Nephron (organoid): ENCODE data around the gene COLQ.

Source experiments
- H3K27ac Mint-ChIP-seq, 3 experiments: 2 replicates each; pipeline ENCODE4 v1.8.0; 2020; ENCODE audit warnings: mixed read lengths in 3 of 3, mild to moderate bottlenecking in 2 of 3, moderate library complexity in 1 of 3
- H3K27me3 Mint-ChIP-seq: 2 replicates; pipeline ENCODE4 v1.8.0; 2021; ENCODE audit warnings: low read depth, mild to moderate bottlenecking, moderate library complexity, mixed read lengths
- H3K36me3 Mint-ChIP-seq: 2 replicates; pipeline ENCODE4 v1.8.0; 2020; ENCODE audit warnings: low read depth, mixed read lengths
- H3K4me1 Mint-ChIP-seq: 2 replicates; pipeline ENCODE4 v1.8.0; 2020; ENCODE audit warnings: mixed read lengths
- H3K4me3 Mint-ChIP-seq, 3 experiments: 2 replicates each; pipeline ENCODE4 v1.8.0; 2020; ENCODE audit warnings: mild to moderate bottlenecking in 3 of 3, mixed read lengths in 3 of 3, moderate library complexity in 2 of 3
- H3K9me3 Mint-ChIP-seq: 2 replicates; pipeline ENCODE4 v1.8.0; 2020; ENCODE audit warnings: mixed read lengths
- CTCF ChIP-seq, 3 experiments: fragments of 200-600 bp; sonication (generic); IDR thresholded peaks; one replicate each; pipeline ENCODE4 v1.5.0; 2021; ENCODE audit warnings: antibody characterized with exemption in 3 of 3; ENCODE audit not compliant: unreplicated experiment in 3 of 3

The COLQ gene

GRCh38 chr3:15495461-15496340 lies 25.8 kb downstream of the COLQ start:
- Mint-ChIP-seq H3K4me1 (peaks cover 58% of the 10 kb centered on the region), H3K9me3 (no peaks in the 10 kb centered on the region), H3K27ac (peak overlapping the region; percentile 17 to 77 (median 38)), H3K4me3 (no peak overlapping the region), H3K36me3 (no peaks in the 10 kb centered on the region), H3K27me3 (peaks cover 30% of the 10 kb centered on the region)
- TF ChIP-seq CTCF (IDR thresholded peaks at IDR 0.05; ENCODE audit: unreplicated experiment in 3 of 3): no peak

- H3K36me3 Mint-ChIP-seq: no peaks in the 10 kb centered on the region
- H3K4me3 Mint-ChIP-seq: no peak overlapping the region
- H3K27ac Mint-ChIP-seq: no peak overlapping the region
- TF ChIP-seq CTCF (IDR thresholded peaks at IDR 0.05; ENCODE audit: unreplicated experiment in 3 of 3): no peak
- peaks cover 41% of the 10 kb centered on the region for H3K4me1 Mint-ChIP-seq
- H3K9me3 Mint-ChIP-seq: no peaks in the 10 kb centered on the region
- H3K27me3 Mint-ChIP-seq: peaks cover 21% of the 10 kb centered on the region
Measured at GRCh38 chr3:15493436-15493835, 28.1 kb downstream of the COLQ start.

DNA sequence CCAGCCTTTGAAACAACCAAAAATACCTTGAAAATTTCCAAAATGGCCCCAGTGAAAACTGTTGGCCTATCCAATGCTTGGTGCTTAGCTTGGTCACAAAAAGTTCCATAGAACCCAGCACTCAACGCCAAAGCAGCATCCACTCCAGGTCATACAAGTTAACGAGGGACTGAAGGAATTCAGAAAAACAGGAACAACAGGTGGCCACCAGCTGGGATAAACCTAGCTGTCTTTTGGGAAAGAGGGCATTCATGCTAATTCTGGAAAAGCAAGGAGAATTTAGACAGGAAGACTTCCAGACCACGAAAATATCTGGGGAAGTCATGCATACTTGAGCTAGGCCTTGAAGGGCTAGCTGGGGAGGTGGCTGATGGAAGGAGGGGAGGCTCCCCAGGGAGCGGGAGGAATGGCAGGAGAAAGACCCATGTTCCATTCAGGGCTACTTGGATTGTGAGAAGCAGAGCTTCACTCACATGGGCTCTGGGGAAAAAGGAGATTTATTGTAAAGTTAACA lies 28.6 kb downstream of the COLQ start:
- no peak overlapping the region for H3K27ac Mint-ChIP-seq
- H3K4me3 Mint-ChIP-seq: no peak overlapping the region
- no peaks in the 10 kb centered on the region for H3K9me3 Mint-ChIP-seq
- peaks cover under 1% of the 10 kb centered on the region for H3K36me3 Mint-ChIP-seq
- TF ChIP-seq CTCF (IDR thresholded peaks at IDR 0.05; ENCODE audit: unreplicated experiment in 3 of 3): no peak
- H3K4me1 Mint-ChIP-seq: peaks cover 36% of the 10 kb centered on the region
- peaks cover 16% of the 10 kb centered on the region for H3K27me3 Mint-ChIP-seq

DNA sequence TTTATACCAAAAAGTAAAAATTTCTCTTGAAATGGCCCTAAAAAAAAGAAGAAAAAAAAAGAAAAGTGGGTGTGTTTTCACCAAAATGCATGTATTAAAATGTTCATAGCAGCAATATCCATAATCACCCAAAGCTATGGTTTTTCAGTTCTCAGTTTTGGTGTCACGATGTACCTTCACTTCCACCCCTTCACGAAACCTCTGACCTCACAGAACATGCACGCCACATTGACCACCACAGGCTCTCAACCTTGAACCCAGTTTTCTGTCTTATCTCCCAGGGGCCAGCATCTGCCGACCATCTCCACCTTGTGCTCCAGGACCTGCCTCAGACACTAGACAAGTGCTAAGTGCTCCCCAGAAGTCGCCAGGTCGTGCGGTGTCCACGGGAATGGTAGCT lies 30.4 kb downstream of the COLQ start:
- Mint-ChIP-seq H3K4me1 (peaks cover 22% of the 10 kb centered on the region), H3K4me3 (no peak overlapping the region), H3K27me3 (peaks cover 5% of the 10 kb centered on the region), H3K27ac (no peak overlapping the region), H3K9me3 (no peaks in the 10 kb centered on the region), H3K36me3 (peaks cover 15% of the 10 kb centered on the region)
- no peak for TF ChIP-seq CTCF (IDR thresholded peaks at IDR 0.05; ENCODE audit: unreplicated experiment in 3 of 3)

DNA sequence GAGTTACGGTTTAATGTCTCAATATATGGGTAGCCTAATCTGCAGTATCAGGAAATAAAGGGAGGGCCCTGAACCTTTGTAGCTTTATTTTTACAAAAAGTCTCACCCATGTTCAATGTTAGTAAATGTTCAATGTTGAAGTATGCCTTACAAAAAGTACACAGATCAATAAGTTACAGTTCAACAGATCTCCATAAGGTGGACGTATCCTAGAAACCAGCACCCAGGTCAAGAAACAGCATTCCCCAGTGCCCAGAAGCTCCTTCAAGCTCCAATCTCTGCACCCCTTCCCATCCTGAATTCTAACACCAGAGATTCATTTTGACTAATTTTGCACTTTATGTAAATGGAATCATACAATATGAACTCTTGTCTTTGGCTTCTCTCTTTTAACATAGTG lies 31.3 kb downstream of the COLQ start:
- Mint-ChIP-seq H3K27ac (no peak overlapping the region), H3K27me3 (peaks cover 4% of the 10 kb centered on the region), H3K4me3 (no peak overlapping the region), H3K4me1 (peaks cover 12% of the 10 kb centered on the region), H3K9me3 (no peaks in the 10 kb centered on the region), H3K36me3 (peaks cover 21% of the 10 kb centered on the region)
- TF ChIP-seq CTCF (IDR thresholded peaks at IDR 0.05; ENCODE audit: unreplicated experiment in 3 of 3): no peak

GRCh38 chr3:15488002-15488401 lies 33.5 kb downstream of the COLQ start:
- H3K9me3 Mint-ChIP-seq: peaks cover 4% of the 10 kb centered on the region
- no peak overlapping the region for H3K27ac Mint-ChIP-seq
- H3K4me3 Mint-ChIP-seq: no peak overlapping the region
- TF ChIP-seq CTCF (IDR thresholded peaks at IDR 0.05; ENCODE audit: unreplicated experiment in 3 of 3): no peak
- H3K4me1 Mint-ChIP-seq: peaks cover 4% of the 10 kb centered on the region
- H3K36me3 Mint-ChIP-seq: peaks cover 30% of the 10 kb centered on the region
- no peaks in the 10 kb centered on the region for H3K27me3 Mint-ChIP-seq
